HEK293 (cell line): Measurements from ENCODE around the gene MYO9B.

Experiments
- CTCF ChIA-PET: fragments of 350-600 bp; formaldehyde crosslinking; extraction: SDS; loops from one replicate; lab custom pipeline; 2021; ENCODE audit warnings: antibody characterized with exemption; lab: Yijun Ruan, JAX
- POLR2A ChIA-PET: fragments of 300-600 bp; formaldehyde crosslinking; extraction: SDS; loops from one replicate; lab custom pipeline; 2020; ENCODE audit warnings: antibody characterized with exemption, inconsistent platforms; lab: Yijun Ruan, JAX
- H3K27ac ChIP-seq: fragments of 200-500 bp; sonication (Bioruptor generic); 2 replicates; pipeline ENCODE4 v1.5.1; 2014; ENCODE audit warnings: low read depth, low read length, control low read depth, inconsistent platforms; ENCODE audit errors: extremely low read depth
- H3K36me3 ChIP-seq, 2 experiments: fragments of 200-500 bp in 1 of 2; sonication (Bioruptor generic) in 1 of 2; 1 replicate in 1 of 2; 2 replicates in 1 of 2; pipeline ENCODE4 v1.5.1; 2014 to 2017; ENCODE audit warnings: inconsistent platforms in 2 of 2, low read length in 2 of 2; ENCODE audit not compliant: control insufficient read depth in 2 of 2, insufficient read depth in 1 of 2
- H3K4me1 ChIP-seq: fragments of 200-500 bp; sonication (Bioruptor generic); 2 replicates; pipeline ENCODE4 v1.5.1; 2014; ENCODE audit warnings: mild to moderate bottlenecking, low read length, inconsistent platforms; ENCODE audit not compliant: control insufficient read depth, insufficient read depth
- H3K4me3 ChIP-seq: 2 replicates; pipeline ENCODE4 v1.5.1; 2011; ENCODE audit warnings: low read depth, mild to moderate bottlenecking, control low read depth, low read length, moderate library complexity
- H3K9me3 ChIP-seq: fragments of 200-500 bp; sonication (Bioruptor generic); 2 replicates; pipeline ENCODE4 v1.5.1; 2014; ENCODE audit warnings: low read depth, low read length, inconsistent platforms; ENCODE audit not compliant: control insufficient read depth, insufficient read depth
- EGR2 ChIP-seq: fragments of 450-650 bp; formaldehyde crosslinking; IDR thresholded peaks from 2 replicates; pipeline ENCODE4 v1.5.1; 2016; ENCODE audit warnings: low read depth, missing biosample characterization, missing genetic modification characterization
- GLI4 ChIP-seq: fragments of 450-650 bp; formaldehyde crosslinking; IDR thresholded peaks from 2 replicates; pipeline ENCODE4 v1.5.1; 2016; ENCODE audit warnings: missing biosample characterization, missing genetic modification characterization
- KLF1 ChIP-seq: fragments of 450-650 bp; formaldehyde crosslinking; IDR thresholded peaks from 2 replicates; pipeline ENCODE4 v1.5.1; 2016; ENCODE audit warnings: missing biosample characterization, missing genetic modification characterization
- KLF8 ChIP-seq: fragments of 450-650 bp; formaldehyde crosslinking; IDR thresholded peaks from 2 replicates; pipeline ENCODE4 v1.5.1; 2016; ENCODE audit warnings: missing biosample characterization, missing genetic modification characterization
- KLF9 ChIP-seq: fragments of 450-650 bp; formaldehyde crosslinking; IDR thresholded peaks from 2 replicates; pipeline ENCODE4 v1.5.1; 2016; ENCODE audit warnings: missing biosample characterization, missing genetic modification characterization, low read depth
- ZEB2 ChIP-seq: fragments of 450-650 bp; formaldehyde crosslinking; IDR thresholded peaks from 2 replicates; pipeline ENCODE4 v1.5.1; 2016; ENCODE audit warnings: missing biosample characterization, missing genetic modification characterization
- ZFHX2 ChIP-seq: fragments of 450-650 bp; formaldehyde crosslinking; conservative IDR thresholded peaks from 2 replicates; pipeline ENCODE4 v1.5.1; 2016; ENCODE audit warnings: missing biosample characterization, missing genetic modification characterization
- ZNF184 ChIP-seq: fragments of 450-650 bp; IDR thresholded peaks from 2 replicates; pipeline ENCODE4 v1.5.1; 2018; ENCODE audit warnings: missing biosample characterization, mild to moderate bottlenecking, missing genetic modification characterization
- ZNF335 ChIP-seq: fragments of 450-650 bp; formaldehyde crosslinking; conservative IDR thresholded peaks from 2 replicates; pipeline ENCODE4 v1.5.1; 2016; ENCODE audit warnings: missing biosample characterization, missing genetic modification characterization
- ZNF391 ChIP-seq: fragments of 450-650 bp; formaldehyde crosslinking; IDR thresholded peaks from 2 replicates; pipeline ENCODE4 v1.5.1; 2016; ENCODE audit warnings: low read depth, missing biosample characterization, missing genetic modification characterization, borderline replicate concordance
- ZNF398 ChIP-seq: fragments of 450-650 bp; formaldehyde crosslinking; IDR thresholded peaks from 2 replicates; pipeline ENCODE4 v1.5.1; 2017; ENCODE audit warnings: missing biosample characterization, missing genetic modification characterization
- ZNF404 ChIP-seq: fragments of 450-650 bp; formaldehyde crosslinking; IDR thresholded peaks from 2 replicates; pipeline ENCODE4 v1.5.1; 2017; ENCODE audit warnings: missing biosample characterization, missing genetic modification characterization
- ZNF416 ChIP-seq: fragments of 450-650 bp; formaldehyde crosslinking; IDR thresholded peaks from 2 replicates; pipeline ENCODE4 v1.5.1; 2016; ENCODE audit warnings: missing biosample characterization, missing genetic modification characterization
- ZNF621 ChIP-seq: fragments of 450-650 bp; formaldehyde crosslinking; IDR thresholded peaks from 2 replicates; pipeline ENCODE4 v1.5.1; 2017; ENCODE audit warnings: missing biosample characterization, missing genetic modification characterization
- ZNF660 ChIP-seq: fragments of 450-650 bp; IDR thresholded peaks from 2 replicates; pipeline ENCODE4 v1.5.1; 2018; ENCODE audit warnings: missing biosample characterization, mild to moderate bottlenecking, missing genetic modification characterization
- ZNF843 ChIP-seq: fragments of 450-650 bp; formaldehyde crosslinking; IDR thresholded peaks from 2 replicates; pipeline ENCODE4 v1.5.1; 2016; ENCODE audit warnings: missing biosample characterization, missing genetic modification characterization
- TF ChIP-seq, protein P1 (sequence below): fragments of 450-650 bp; formaldehyde crosslinking; optimal IDR thresholded peaks from 2 replicates; pipeline ENCODE3; 2016; ENCODE audit warnings: missing biosample characterization, mild to moderate bottlenecking, missing genetic modification characterization
- TF ChIP-seq, protein P2 (sequence below): fragments of 450-650 bp; formaldehyde crosslinking; IDR thresholded peaks from 2 replicates; pipeline ENCODE4 v1.5.1; 2016; ENCODE audit warnings: missing biosample characterization, missing genetic modification characterization

Gene MYO9B

DNA sequence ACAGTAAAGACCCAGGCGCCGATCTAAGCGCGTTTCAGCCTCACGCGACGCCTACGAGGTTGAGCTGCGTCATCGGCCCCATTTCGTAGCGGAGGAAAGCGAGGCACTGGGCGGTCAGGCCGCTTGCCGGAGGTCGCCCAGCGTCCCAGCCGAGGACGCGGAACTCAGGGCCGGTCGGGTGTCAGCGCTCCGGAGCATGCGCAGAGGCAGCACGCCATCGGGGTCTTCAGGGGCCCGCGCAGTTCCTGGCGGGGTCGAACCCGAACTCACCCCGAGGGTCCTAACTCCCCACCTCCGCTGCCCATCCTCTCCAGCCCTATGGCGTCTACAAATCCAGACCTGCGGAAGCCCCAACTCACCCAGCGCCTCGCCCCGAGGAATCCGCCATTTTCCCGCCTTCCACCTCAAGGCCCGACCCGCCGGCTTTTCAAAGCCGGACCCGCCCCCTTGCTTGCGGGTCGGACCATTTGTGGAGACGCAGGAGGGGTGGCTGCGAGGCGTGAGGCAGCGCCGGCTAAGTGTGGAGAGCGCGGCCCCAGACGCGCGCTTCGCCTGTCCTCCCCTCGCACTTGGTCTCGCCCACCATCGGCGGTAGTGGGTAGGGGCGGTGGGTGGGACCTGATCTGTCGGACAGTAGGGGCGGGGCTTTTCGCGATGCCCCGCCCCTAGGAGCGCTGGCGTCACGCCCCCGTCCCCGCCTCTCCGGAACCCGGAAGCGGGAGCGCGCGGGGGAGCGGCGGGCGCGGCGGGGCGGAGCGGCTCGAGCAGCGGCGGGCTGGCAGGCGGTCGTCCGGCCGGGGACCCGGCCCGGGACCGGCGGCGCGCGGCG is at the start of gene MYO9B, which contains the start of gene HAUS8 (continued):
- TF ChIP-seq ZNF184 = peak; percentile 33; the same call in 1 of the 2 replicates
- no peak for TF ChIP-seq ZNF621 (tag by site-specific recombination)
- TF ChIP-seq GLI4 = peak; percentile 86; the same call in 1 of the 2 replicates
- TF ChIP-seq ZNF416 (tag by site-specific recombination) = no peak
- peak; percentile 89 for TF ChIP-seq ZNF391 (tag by site-specific recombination)
- TF ChIP-seq KLF8 (tag by site-specific recombination) = peak; percentile 98
- peak; percentile 75 for TF ChIP-seq ZNF843 (tag by site-specific recombination)
- peak; percentile 80 for TF ChIP-seq ZNF660 (tag by site-specific recombination)
- TF ChIP-seq ZEB2 = peak; percentile 79; the same call in 1 of the 2 replicates

DNA sequence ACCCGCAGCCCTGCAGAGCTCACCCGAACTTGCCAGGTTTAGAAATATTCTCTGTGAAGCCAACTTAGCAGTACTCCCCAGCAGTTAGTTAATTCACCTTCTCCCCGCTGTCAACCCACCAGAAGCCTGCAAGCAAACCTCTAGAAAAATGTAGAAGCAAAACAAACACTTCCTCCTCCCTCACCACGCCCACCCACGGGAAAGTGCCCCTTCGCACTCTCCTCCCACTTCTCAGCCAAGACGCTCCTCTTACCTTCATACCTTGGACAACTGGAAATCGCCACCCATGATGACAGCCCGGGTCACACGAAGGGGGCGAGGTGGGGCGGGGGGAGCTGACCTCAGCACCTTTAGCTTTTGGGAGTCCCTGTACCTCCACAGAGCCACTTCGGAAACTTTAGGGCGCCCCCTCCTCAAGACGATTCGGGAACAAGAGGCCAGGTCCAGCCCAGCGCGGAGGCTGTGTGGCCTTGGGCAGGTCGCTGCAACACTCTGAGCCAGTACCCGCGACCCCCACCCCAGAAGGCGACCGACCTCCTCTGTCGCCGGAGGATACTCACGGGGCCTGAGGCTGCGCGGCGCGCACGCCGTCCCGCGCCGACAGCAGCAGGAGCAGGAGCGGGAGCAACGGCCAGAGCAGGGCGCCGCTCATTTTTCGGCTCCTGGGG is 49.5 kb upstream of the MYO9B start:
- Histone ChIP-seq H3K27ac (no peak overlapping the region), H3K9me3 (no peaks in the 10 kb centered on the region), H3K36me3 (no peaks in the 10 kb centered on the region), H3K4me1 (no peaks in the 10 kb centered on the region), H3K4me3 (peak overlapping the region; percentile 21)
- CTCF ChIA-PET = interaction anchor here (0.6 kb wide), 1 partner anchor 240 kb away, joined by 5 read pairs; no protein-coding TSS in a partner anchor
- POLR2A ChIA-PET = no interaction called here
- TF ChIP-seq KLF1 (tag by site-specific recombination) (peak; percentile 52), EGR2 (tag by site-specific recombination) (peak; percentile 90), KLF9 (0 out of 2 replicates have a peak, but pooled peaks have one; percentile 30), ZFHX2 (peak; percentile 91), ZNF404 (tag by site-specific recombination) (no peak), ZNF398 (tag by site-specific recombination) (no peak), ZNF335 (tag by site-specific recombination) (peak; percentile 43; the same call in 1 of the 2 replicates)
- TF ChIP-seq, protein P1, sequence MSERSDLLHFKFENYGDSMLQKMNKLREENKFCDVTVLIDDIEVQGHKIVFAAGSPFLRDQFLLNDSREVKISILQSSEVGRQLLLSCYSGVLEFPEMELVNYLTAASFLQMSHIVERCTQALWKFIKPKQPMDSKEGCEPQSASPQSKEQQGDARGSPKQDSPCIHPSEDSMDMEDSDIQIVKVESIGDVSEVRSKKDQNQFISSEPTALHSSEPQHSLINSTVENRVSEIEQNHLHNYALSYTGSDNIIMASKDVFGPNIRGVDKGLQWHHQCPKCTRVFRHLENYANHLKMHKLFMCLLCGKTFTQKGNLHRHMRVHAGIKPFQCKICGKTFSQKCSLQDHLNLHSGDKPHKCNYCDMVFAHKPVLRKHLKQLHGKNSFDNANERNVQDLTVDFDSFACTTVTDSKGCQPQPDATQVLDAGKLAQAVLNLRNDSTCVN (tag by site-specific recombination) = peak; percentile 22
- TF ChIP-seq, protein P2, sequence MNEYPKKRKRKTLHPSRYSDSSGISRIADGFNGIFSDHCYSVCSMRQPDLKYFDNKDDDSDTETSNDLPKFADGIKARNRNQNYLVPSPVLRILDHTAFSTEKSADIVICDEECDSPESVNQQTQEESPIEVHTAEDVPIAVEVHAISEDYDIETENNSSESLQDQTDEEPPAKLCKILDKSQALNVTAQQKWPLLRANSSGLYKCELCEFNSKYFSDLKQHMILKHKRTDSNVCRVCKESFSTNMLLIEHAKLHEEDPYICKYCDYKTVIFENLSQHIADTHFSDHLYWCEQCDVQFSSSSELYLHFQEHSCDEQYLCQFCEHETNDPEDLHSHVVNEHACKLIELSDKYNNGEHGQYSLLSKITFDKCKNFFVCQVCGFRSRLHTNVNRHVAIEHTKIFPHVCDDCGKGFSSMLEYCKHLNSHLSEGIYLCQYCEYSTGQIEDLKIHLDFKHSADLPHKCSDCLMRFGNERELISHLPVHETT = no peak
